Esophagus muscularis mucosa (tissue), 4 donors: ENCODE measurements around the gene ANGPT4. TPM values are rescaled to one million over a fixed set of nuclear protein-coding genes. Genes with fewer than 3 reads are reported as not detected.
"Not testable (repeated sequence)": the region's sequence is repeated elsewhere in the genome, so short reads cannot be mapped to it uniquely, and the experiment has no call there.

Experiments
- DNase-seq: peaks from one replicate; pipeline ENCODE4 v3.0.0-alpha.2; 2017; ENCODE audit errors: extremely low spot score
- H3K27ac ChIP-seq, 4 donors: fragments of 200-600 bp; sonication (generic); replicated peaks in 1 of 4; 1 replicate in 3 of 4; 2 replicates in 1 of 4; pipeline ENCODE4 v1.5.1; 2016 to 2019; ENCODE audit warnings: mild to moderate bottlenecking in 1 of 4
- H3K27me3 ChIP-seq, 4 donors: fragments of 200-600 bp; sonication (generic); one replicate each; pipeline versions ENCODE4 v1.5.1 to v1.6.0; 2016 to 2019
- H3K36me3 ChIP-seq, 4 donors: fragments of 200-600 bp; sonication (generic); one replicate each; pipeline ENCODE4 v1.5.1; 2016 to 2019
- H3K4me1 ChIP-seq, 4 donors: fragments of 200-600 bp; sonication (generic); one replicate each; pipeline ENCODE4 v1.5.1; 2016 to 2019
- H3K4me3 ChIP-seq, 4 donors: fragments of 200-600 bp; sonication (generic); 1 replicate in 2 of 4; 2 replicates in 2 of 4; pipeline ENCODE4 v1.5.1; 2016 to 2019; ENCODE audit warnings: mild to moderate bottlenecking in 4 of 4, moderate library complexity in 1 of 4
- H3K9me3 ChIP-seq, 4 donors: fragments of 200-600 bp; sonication (generic); 1 replicate in 3 of 4; 2 replicates in 1 of 4; pipeline ENCODE4 v1.5.1; 2016 to 2019
- EP300 ChIP-seq: sonication (generic); formaldehyde crosslinking; IDR thresholded peaks from one replicate; pipeline ENCODE4 v1.6.1; 2017; ENCODE audit warnings: antibody characterized with exemption
- POLR2A ChIP-seq: fragments of 450-650 bp; IDR thresholded peaks from one replicate; pipeline ENCODE4 v1.6.1; 2017; ENCODE audit warnings: antibody characterized with exemption, moderate library complexity, mild to moderate bottlenecking, low read depth
- POLR2AphosphoS5 ChIP-seq, 2 donors: sonication (generic); formaldehyde crosslinking; IDR thresholded peaks; one replicate each; pipeline ENCODE4 v1.6.1; 2017; ENCODE audit warnings: antibody characterized with exemption in 2 of 2
- WGBS: methylation state at CpG from one replicate; pipeline ENCODE4 v1.1.5; 2018; 5-methylcytosine and 5-hydroxymethylcytosine counted together
- intact Hi-C: fragments of 100-400 bp; cut with DNase I; formaldehyde crosslinking; loops from one replicate; pipeline ENCODE4 v1.15.1; 2023
- total RNA-seq, 4 donors: library from RNA; depleted of rRNA; stranded (reverse); fragments of >200 nt; gene quantifications; one replicate each; pipeline versions ENCODE4 v1.1.0 to v1.2.1, GENCODE V29; 2016
- TF ChIP-seq, protein P1 (sequence below), 3 experiments: fragments of 200-600 bp in 2 of 3; fragments of 450-650 bp in 1 of 3; sonication (generic) in 2 of 3; IDR thresholded peaks; one replicate each; pipeline ENCODE4 v1.5.1; 2017 to 2019; ENCODE audit warnings: antibody characterized with exemption in 3 of 3, mild to moderate bottlenecking in 2 of 3, moderate library complexity in 1 of 3

ANGPT4 gene
- total RNA-seq, 4 donors from 2014 or later = under 0.01 to 0.46 (median 0.13) TPM; not detected in 1

DNA sequence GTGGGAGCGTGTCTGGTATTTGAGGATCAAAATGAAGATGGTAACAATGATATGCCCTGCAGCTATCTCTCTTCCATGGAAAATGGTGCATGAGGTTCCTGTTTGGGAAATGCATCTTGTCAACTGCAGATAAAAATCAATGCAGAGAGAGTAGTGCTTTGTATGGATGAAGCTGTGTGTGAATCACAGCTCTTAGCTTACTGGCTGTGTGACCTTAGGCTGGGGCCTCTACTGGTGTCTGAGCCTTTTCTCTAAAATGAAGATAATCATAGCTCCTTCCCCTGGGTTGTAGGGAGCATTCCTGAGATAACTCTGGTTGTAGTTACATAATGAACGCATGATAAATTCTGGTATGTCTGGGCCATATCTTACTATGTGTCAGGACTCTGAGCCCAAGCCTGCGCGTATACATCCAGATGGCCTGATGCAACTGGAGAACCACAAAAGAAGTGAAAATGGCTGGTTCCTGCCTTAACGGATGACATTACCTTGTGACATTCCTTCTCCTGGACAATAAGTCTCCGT is 19.6 kb downstream of the ANGPT4 start:
- 90% methylated on average over 6 of the region's 6 CpGs for WGBS
- H3K4me1 ChIP-seq = peaks cover 0 to 4% (median 0%) of the 10 kb centered on the region in 4 donors
- no peaks in the 10 kb centered on the region for H3K27me3 ChIP-seq
- no peaks in the 10 kb centered on the region for H3K36me3 ChIP-seq
- intact Hi-C loops = no loop called here
- DNase-seq = no peak
- H3K27ac ChIP-seq = no peak overlapping the region
- H3K4me3 ChIP-seq = no peak overlapping the region
- no peak for TF ChIP-seq POLR2A
- no peaks in the 10 kb centered on the region for H3K9me3 ChIP-seq

DNA sequence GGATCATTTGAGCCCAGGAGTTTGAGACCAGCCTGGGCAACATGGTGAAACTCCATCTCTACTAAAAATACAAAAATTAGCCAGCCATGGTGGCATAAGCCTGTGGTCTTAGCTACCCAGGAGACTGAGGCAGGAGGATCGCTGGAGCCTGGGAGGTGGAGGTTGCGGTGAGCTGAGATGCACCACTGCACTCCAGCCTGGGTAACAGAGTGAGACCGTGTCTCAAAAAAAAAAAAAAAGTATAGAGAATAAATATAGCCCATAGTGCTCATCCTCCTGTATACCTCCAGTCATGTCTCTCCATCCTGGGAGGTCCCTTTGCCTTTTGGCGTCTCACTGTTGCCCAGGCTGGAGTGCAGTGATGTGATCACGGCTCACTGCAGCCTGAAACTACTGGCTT is 23.8 kb downstream of the ANGPT4 start:
- H3K9me3 ChIP-seq, H3K4me3 ChIP-seq, DNase-seq, intact Hi-C loops, H3K36me3 ChIP-seq, H3K27ac ChIP-seq: not testable (repeated sequence)
- 69% methylated on average over 5 of the region's 5 CpGs for WGBS
- peaks cover 0 to 15% (median 0%) of the 10 kb centered on the region in 4 donors for H3K27me3 ChIP-seq
- H3K4me1 ChIP-seq = peaks cover 0 to 28% (median 13%) of the 10 kb centered on the region in 4 donors

DNA sequence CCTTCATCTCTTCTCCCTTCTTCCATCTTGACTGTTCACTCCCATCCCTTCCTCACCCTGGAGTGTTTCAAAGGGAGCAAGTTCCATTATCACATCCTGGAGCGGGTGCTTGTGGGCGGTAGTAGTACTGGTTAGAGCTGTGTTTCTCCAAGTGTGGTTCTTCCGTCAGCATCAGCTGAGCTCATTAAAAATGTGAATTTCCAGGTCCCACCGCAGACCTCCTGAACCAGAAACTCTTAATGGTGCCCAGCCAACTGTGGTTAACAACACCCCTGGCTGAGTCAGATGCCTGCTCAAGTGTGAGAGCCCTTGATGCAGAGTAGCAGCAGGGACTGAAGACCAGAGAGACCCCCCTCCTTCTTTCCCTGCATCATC is 24.4 kb downstream of the ANGPT4 start:
- Histone ChIP-seq H3K27me3 (peaks cover 0 to 15% (median 0%) of the 10 kb centered on the region in 4 donors), H3K27ac (no peak overlapping the region), H3K4me3 (no peak overlapping the region), H3K36me3 (no peaks in the 10 kb centered on the region), H3K4me1 (peaks cover 0 to 28% (median 13%) of the 10 kb centered on the region in 4 donors), H3K9me3 (no peaks in the 10 kb centered on the region)
- 81% methylated on average over 4 of the region's 4 CpGs for WGBS
- intact Hi-C loops = no loop called here
- no peak for TF ChIP-seq POLR2AphosphoS5 (IDR thresholded peaks at IDR 0.05)
- no peak for TF ChIP-seq EP300
- TF ChIP-seq POLR2A = no peak
- TF ChIP-seq, protein P1, sequence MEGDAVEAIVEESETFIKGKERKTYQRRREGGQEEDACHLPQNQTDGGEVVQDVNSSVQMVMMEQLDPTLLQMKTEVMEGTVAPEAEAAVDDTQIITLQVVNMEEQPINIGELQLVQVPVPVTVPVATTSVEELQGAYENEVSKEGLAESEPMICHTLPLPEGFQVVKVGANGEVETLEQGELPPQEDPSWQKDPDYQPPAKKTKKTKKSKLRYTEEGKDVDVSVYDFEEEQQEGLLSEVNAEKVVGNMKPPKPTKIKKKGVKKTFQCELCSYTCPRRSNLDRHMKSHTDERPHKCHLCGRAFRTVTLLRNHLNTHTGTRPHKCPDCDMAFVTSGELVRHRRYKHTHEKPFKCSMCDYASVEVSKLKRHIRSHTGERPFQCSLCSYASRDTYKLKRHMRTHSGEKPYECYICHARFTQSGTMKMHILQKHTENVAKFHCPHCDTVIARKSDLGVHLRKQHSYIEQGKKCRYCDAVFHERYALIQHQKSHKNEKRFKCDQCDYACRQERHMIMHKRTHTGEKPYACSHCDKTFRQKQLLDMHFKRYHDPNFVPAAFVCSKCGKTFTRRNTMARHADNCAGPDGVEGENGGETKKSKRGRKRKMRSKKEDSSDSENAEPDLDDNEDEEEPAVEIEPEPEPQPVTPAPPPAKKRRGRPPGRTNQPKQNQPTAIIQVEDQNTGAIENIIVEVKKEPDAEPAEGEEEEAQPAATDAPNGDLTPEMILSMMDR (IDR thresholded peaks at IDR 0.05) = no peak
- no peak for DNase-seq

DNA sequence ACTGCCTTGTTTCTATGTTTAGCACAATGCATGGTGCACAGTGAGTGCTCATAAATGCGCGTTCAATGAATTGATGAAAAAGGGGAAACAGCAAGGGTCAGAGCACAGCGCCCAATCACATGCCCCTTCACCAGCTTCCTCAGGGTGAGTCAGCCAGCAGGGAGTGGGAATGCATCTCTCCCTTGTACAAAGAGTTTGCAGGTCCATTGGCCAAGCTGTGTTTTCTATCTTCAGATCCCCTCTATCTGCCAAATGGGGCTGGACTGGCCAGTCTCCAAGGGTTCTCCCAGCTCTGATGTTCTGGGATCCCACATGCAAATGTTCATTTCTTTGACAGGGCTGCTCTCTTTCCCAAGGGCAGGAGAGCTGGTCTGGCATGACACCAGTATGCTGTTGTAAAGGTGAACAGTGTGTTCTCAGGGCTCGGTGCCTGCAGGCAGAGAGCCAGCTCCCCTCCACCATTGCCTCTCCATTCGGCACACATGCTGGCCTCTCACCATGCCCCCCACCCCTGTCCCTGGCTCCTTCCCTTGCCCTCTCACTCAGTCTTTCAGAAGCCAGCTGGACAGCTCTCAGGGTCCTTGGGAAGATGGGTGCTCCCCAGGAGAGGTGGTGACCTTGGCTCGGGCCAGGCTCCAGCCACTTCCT is 25.0 kb downstream of the ANGPT4 start:
- DNase-seq = no peak
- no peaks in the 10 kb centered on the region for H3K36me3 ChIP-seq
- no peak overlapping the region for H3K27ac ChIP-seq
- H3K4me1 ChIP-seq = peaks cover 0 to 28% (median 13%) of the 10 kb centered on the region in 4 donors
- intact Hi-C loops = no loop called here
- H3K9me3 ChIP-seq = no peaks in the 10 kb centered on the region
- TF ChIP-seq, protein P1 (IDR thresholded peaks at IDR 0.05) = no peak
- whole genome bisulfite sequencing = 59% methylated on average over 6 of the region's 6 CpGs
- H3K4me3 ChIP-seq = no peak overlapping the region
- peaks cover 0 to 15% (median 0%) of the 10 kb centered on the region in 4 donors for H3K27me3 ChIP-seq

DNA sequence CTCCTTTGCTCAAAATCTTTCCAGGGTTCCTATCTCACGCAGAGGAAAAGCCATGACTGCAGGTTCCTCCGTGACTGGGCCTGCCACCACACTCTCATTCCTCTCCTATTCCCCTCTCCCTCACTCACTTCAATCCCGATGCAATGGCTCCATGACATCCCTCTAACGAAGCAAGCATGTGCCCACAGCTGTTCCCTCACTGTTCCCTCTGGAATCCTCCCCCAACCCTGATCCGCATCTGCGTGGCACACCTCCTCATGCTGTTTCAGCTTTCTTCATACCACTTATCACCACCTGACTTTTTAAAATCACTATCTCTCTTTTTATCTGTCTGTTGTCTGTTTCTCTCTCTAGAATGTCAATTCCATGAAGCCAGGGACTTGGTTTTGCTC is 25.5 kb downstream of the ANGPT4 start:
- H3K4me1 ChIP-seq = peaks cover 0 to 28% (median 13%) of the 10 kb centered on the region in 4 donors
- H3K9me3 ChIP-seq = no peaks in the 10 kb centered on the region
- DNase-seq = no peak
- 72% methylated on average over 6 of the region's 6 CpGs for WGBS
- peaks cover 0 to 15% (median 0%) of the 10 kb centered on the region in 4 donors for H3K27me3 ChIP-seq
- no peak overlapping the region for H3K27ac ChIP-seq
- no peaks in the 10 kb centered on the region for H3K36me3 ChIP-seq
- no peak for TF ChIP-seq POLR2A
- no peak for TF ChIP-seq POLR2AphosphoS5 (IDR thresholded peaks at IDR 0.05)
- TF ChIP-seq, protein P1 (IDR thresholded peaks at IDR 0.05) = no peak
- no peak for TF ChIP-seq EP300
- H3K4me3 ChIP-seq = no peak overlapping the region
- intact Hi-C loops = no loop called here
